B cell (primary cell): Measurements from ENCODE around the gene BLOC1S1. TPM values are rescaled to one million over a fixed set of nuclear protein-coding genes. Genes with fewer than 3 reads are reported as not detected.

ENCODE experiments used
- ATAC-seq: fragments of 200-7000 bp; cut with Tn5 transposase; one replicate; pipeline ENCODE4 v1.10.0; 2021; ENCODE audit warnings: low read depth, mild to moderate bottlenecking, moderate number of reproducible peaks, moderate library complexity
- CTCF ChIA-PET: fragments of 350-600 bp; sonication (Branson Sonifier 250); formaldehyde crosslinking; loops from one replicate; lab custom pipeline; 2021; ENCODE audit warnings: antibody characterized with exemption, inconsistent platforms; lab: Charles Lee
- POLR2A ChIA-PET: fragments of 350-600 bp; sonication (Branson Sonifier 250); formaldehyde crosslinking; loops from one replicate; lab custom pipeline; 2021; ENCODE audit warnings: antibody characterized with exemption; lab: Charles Lee
- DNase-seq: peaks from one replicate; pipeline ENCODE4 v3.0.0; 2013
- H2AFZ ChIP-seq: 2 replicates; pipeline ENCODE4 v1.6.1; 2012; ENCODE audit warnings: mild to moderate bottlenecking, low read depth, low read length; ENCODE audit not compliant: insufficient read depth, poor library complexity, severe bottlenecking
- H3K27ac ChIP-seq, 2 donors: 1 replicate in 1 of 2; 2 replicates in 1 of 2; pipeline ENCODE4 v1.5.1; 2012 to 2013; ENCODE audit warnings: low read length in 2 of 2, mild to moderate bottlenecking in 2 of 2, moderate library complexity in 1 of 2
- H3K27me3 ChIP-seq, 4 experiments: fragments of 200-600 bp in 1 of 4; sonication (generic) in 1 of 4; replicated peaks in 1 of 4; 1 replicate in 2 of 4; 2 replicates in 2 of 4; pipeline versions ENCODE4 v1.6.1 to v1.7.0; 2013 to 2016; ENCODE audit warnings: low read length in 3 of 4, mild to moderate bottlenecking in 2 of 4, mixed read lengths in 1 of 4, moderate library complexity in 1 of 4; ENCODE audit not compliant: insufficient read depth in 4 of 4, control insufficient read depth in 3 of 4; ENCODE audit errors: control extremely low read depth in 1 of 4
- H3K36me3 ChIP-seq, 2 experiments: replicated peaks in 1 of 2; 1 replicate in 1 of 2; 2 replicates in 1 of 2; pipeline versions ENCODE4 v1.6.1 to v1.7.1; 2013; ENCODE audit warnings: low read length in 1 of 2; ENCODE audit not compliant: insufficient read depth in 2 of 2, control insufficient read depth in 1 of 2; ENCODE audit errors: control extremely low read depth in 1 of 2, extremely low read depth in 1 of 2
- H3K4me1 ChIP-seq, 2 donors: fragments of 200-600 bp in 1 of 2; sonication (generic) in 1 of 2; 1 replicate in 1 of 2; 2 replicates in 1 of 2; pipeline versions ENCODE4 v1.5.1 to v1.6.1; 2013 to 2017; ENCODE audit warnings: low read length in 2 of 2; ENCODE audit not compliant: control insufficient read depth in 2 of 2, insufficient read depth in 2 of 2
- H3K4me2 ChIP-seq: replicated peaks from 2 replicates; pipeline ENCODE3; 2012; ENCODE audit warnings: mild to moderate bottlenecking, low read depth, low read length; ENCODE audit not compliant: poor library complexity, severe bottlenecking
- H3K4me3 ChIP-seq, 5 experiments: fragments of 200-600 bp in 1 of 5; sonication (generic) in 1 of 5; 1 replicate in 3 of 5; 2 replicates in 2 of 5; pipeline versions ENCODE4 v1.5.1 to v1.7.0; 2011 to 2016; ENCODE audit warnings: low read length in 4 of 5, mild to moderate bottlenecking in 4 of 5, low read depth in 2 of 5, control low read depth in 1 of 5, moderate library complexity in 1 of 5; ENCODE audit not compliant: insufficient read depth in 1 of 5; ENCODE audit errors: control extremely low read depth in 1 of 5, extremely low read depth in 1 of 5
- H3K79me2 ChIP-seq: fragments of 200-600 bp; sonication (generic); one replicate; pipeline ENCODE4 v1.6.0; 2016; ENCODE audit warnings: low read length; ENCODE audit not compliant: control insufficient read depth, insufficient read depth
- H3K9ac ChIP-seq: fragments of 200-600 bp; sonication (generic); 2 replicates; pipeline ENCODE4 v1.6.1; 2017; ENCODE audit warnings: mild to moderate bottlenecking, low read length, moderate library complexity
- H3K9me3 ChIP-seq, 3 donors: one replicate each; pipeline versions ENCODE4 v1.6.1 to v1.7.1; 2013; ENCODE audit warnings: low read length in 2 of 3; ENCODE audit not compliant: control insufficient read depth in 2 of 3, insufficient read depth in 1 of 3; ENCODE audit errors: control extremely low read depth in 1 of 3
- H4K20me1 ChIP-seq: 2 replicates; pipeline ENCODE4 v1.6.0; 2012; ENCODE audit warnings: mild to moderate bottlenecking, low read length; ENCODE audit not compliant: insufficient read depth, control insufficient read depth, poor library complexity, severe bottlenecking
- H3K27ac Mint-ChIP-seq: one replicate; pipeline ENCODE4 v1.8.0; 2021; ENCODE audit warnings: mixed read lengths
- H3K27me3 Mint-ChIP-seq: one replicate; pipeline ENCODE4 v1.8.0; 2021; ENCODE audit warnings: mixed read lengths
- H3K4me1 Mint-ChIP-seq: one replicate; pipeline ENCODE4 v1.8.0; 2021; ENCODE audit warnings: mixed read lengths
- H3K4me3 Mint-ChIP-seq: one replicate; pipeline ENCODE4 v1.8.0; 2021; ENCODE audit warnings: mixed read lengths
- H3K9me3 Mint-ChIP-seq: one replicate; pipeline ENCODE4 v1.8.0; 2022; ENCODE audit warnings: mixed read lengths; ENCODE audit not compliant: insufficient read depth
- EZH2 ChIP-seq: IDR thresholded peaks from 2 replicates; pipeline ENCODE4 v1.6.1; 2012; ENCODE audit warnings: borderline replicate concordance, low read depth, mild to moderate bottlenecking, moderate library complexity, low read length; ENCODE audit not compliant: insufficient read depth, poor library complexity, severe bottlenecking
- WGBS: methylation state at CpG from one replicate; pipeline ENCODE4 v1.1.5; 2013; ENCODE audit warnings: missing lambda C conversion rate; ENCODE audit not compliant: insufficient coverage; 5-methylcytosine and 5-hydroxymethylcytosine counted together
- intact Hi-C: fragments of 100-400 bp; cut with micrococcal nuclease; formaldehyde crosslinking; loops from one replicate; pipeline ENCODE4 v1.10.0; 2022
- polyA plus RNA-seq: library from polyadenylated mRNA; depleted of rRNA; stranded (reverse); fragments of >200 nt; gene quantifications from 2 replicates; pipeline ENCODE4 v1.2.3, GENCODE V29; 2012
- total RNA-seq, 2 donors: library from RNA; stranded (reverse); fragments of 120-200 nt in 1 of 2; gene quantifications; 1 replicate in 1 of 2; 2 replicates in 1 of 2; pipeline versions ENCODE4 v1.2.3 to v1.2.4, GENCODE V29; 2013 to 2022
- TF ChIP-seq, protein P1 (sequence below): fragments of 200-600 bp; IDR thresholded peaks from one replicate; pipeline ENCODE4 v1.8.0; 2022; ENCODE audit warnings: antibody characterized with exemption, mild to moderate bottlenecking

The BLOC1S1 gene
- total and polyA plus RNA-seq, 2 donors (not counting 1 experiment from before 2014, with no cell fraction given): 71.1 to 229 TPM

- TF ChIP-seq EZH2: no peak
- TF ChIP-seq, protein P1, sequence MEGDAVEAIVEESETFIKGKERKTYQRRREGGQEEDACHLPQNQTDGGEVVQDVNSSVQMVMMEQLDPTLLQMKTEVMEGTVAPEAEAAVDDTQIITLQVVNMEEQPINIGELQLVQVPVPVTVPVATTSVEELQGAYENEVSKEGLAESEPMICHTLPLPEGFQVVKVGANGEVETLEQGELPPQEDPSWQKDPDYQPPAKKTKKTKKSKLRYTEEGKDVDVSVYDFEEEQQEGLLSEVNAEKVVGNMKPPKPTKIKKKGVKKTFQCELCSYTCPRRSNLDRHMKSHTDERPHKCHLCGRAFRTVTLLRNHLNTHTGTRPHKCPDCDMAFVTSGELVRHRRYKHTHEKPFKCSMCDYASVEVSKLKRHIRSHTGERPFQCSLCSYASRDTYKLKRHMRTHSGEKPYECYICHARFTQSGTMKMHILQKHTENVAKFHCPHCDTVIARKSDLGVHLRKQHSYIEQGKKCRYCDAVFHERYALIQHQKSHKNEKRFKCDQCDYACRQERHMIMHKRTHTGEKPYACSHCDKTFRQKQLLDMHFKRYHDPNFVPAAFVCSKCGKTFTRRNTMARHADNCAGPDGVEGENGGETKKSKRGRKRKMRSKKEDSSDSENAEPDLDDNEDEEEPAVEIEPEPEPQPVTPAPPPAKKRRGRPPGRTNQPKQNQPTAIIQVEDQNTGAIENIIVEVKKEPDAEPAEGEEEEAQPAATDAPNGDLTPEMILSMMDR: no peak
- CTCF ChIA-PET: interaction anchor here (0.8 kb wide), 1 partner anchor 11 kb away, joined by 3 read pairs; no protein-coding TSS in a partner anchor
- no peaks in the 10 kb centered on the region for H3K9me3 Mint-ChIP-seq
- H3K4me3 Mint-ChIP-seq: no peak overlapping the region
- H4K20me1 ChIP-seq: no peaks in the 10 kb centered on the region
- no peak for ATAC-seq
- 95% methylated on average over 18 of the region's 21 CpGs for WGBS
- no peak overlapping the region for H3K27ac ChIP-seq
- intact Hi-C loops: no loop called here
- no peak overlapping the region for H2AFZ ChIP-seq
- DNase-seq: no peak
- no peaks in the 10 kb centered on the region for H3K9me3 ChIP-seq
- POLR2A ChIA-PET: no interaction called here
- H3K27ac Mint-ChIP-seq: no peak overlapping the region
- H3K27me3 Mint-ChIP-seq: no peaks in the 10 kb centered on the region
- no peak overlapping the region for H3K9ac ChIP-seq
- no peaks in the 10 kb centered on the region for H3K4me1 ChIP-seq
- H3K4me2 ChIP-seq: no peak overlapping the region
- H3K4me3 ChIP-seq: no peak overlapping the region
- peaks cover 0 to 3% (median 0%) of the 10 kb centered on the region in 4 experiments for H3K27me3 ChIP-seq
- H3K79me2 ChIP-seq: no peaks in the 10 kb centered on the region
- no peaks in the 10 kb centered on the region for H3K36me3 ChIP-seq
- H3K4me1 Mint-ChIP-seq: no peaks in the 10 kb centered on the region
Measured at GRCh38 chr12:55700255-55701018, 15.4 kb upstream of the BLOC1S1 start.

- 92% methylated on average over 6 of the region's 8 CpGs for WGBS
- intact Hi-C loops: no loop called here
- CTCF ChIA-PET: no interaction called here
Measured at GRCh38 chr12:55702861-55703260, 13.0 kb upstream of the BLOC1S1 start.

More at GRCh38 chr12:55702861-55703260, 13.0 kb upstream of the BLOC1S1 start:
- Histone ChIP-seq H3K27me3 (peaks cover 0 to 12% (median 3%) of the 10 kb centered on the region in 4 experiments), H3K27ac (no peak overlapping the region), H3K9me3 (no peaks in the 10 kb centered on the region), H3K9ac (no peak overlapping the region), H3K4me1 (peaks cover 7 to 9% of the 10 kb centered on the region in 2 donors), H3K36me3 (no peaks in the 10 kb centered on the region), H3K79me2 (no peaks in the 10 kb centered on the region), H2AFZ (no peak overlapping the region), H3K4me2 (no peak overlapping the region), H3K4me3 (no peak overlapping the region), H4K20me1 (no peaks in the 10 kb centered on the region)
- Mint-ChIP-seq H3K27ac (no peak overlapping the region), H3K9me3 (no peaks in the 10 kb centered on the region), H3K27me3 (peaks cover 3% of the 10 kb centered on the region), H3K4me3 (no peak overlapping the region), H3K4me1 (peaks cover 13% of the 10 kb centered on the region)
- TF ChIP-seq, protein P1: no peak
- POLR2A ChIA-PET: no interaction called here
- DNase-seq (no peak), ATAC-seq (no peak)
